OCI-M2 (cell line): ENCODE data around the gene SLC7A1.

Experiments
- DNase-seq: peaks from one replicate; lab custom pipeline; 2025; ENCODE audit not compliant: unreplicated experiment; lab: John Stamatoyannopoulos, UW

SLC7A1 gene

DNA sequence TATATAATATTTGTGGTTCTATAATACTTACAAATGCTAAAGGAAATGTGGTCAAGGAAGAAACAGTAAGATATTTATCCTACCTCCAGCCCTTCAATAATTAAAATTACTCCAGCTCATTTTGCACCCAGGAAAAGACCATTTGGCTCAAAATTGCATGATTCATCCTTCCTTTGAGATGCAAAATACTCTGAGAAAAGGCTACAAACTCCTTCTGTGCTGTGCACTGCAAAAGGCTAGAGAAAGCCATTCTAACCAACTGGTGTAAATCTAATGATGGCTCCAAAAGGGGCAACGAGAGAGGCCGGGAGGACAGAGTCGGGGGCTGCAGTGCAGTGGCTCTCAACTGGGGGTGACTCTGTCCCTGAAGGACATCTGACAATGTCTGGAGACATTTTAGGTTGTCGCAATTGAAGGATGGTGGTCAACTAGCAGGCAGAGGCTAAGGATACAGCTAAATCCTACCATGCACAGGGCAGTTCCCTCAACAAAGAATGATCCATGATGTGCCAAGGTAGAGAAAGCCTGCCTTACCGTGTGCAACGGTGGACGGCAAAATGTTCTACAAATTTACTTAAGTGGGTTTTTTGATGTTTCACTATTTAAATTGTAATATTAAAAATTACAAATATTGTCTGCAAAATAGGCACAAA is 32.6 kb downstream of the SLC7A1 start:
- no peak for DNase-seq

DNA sequence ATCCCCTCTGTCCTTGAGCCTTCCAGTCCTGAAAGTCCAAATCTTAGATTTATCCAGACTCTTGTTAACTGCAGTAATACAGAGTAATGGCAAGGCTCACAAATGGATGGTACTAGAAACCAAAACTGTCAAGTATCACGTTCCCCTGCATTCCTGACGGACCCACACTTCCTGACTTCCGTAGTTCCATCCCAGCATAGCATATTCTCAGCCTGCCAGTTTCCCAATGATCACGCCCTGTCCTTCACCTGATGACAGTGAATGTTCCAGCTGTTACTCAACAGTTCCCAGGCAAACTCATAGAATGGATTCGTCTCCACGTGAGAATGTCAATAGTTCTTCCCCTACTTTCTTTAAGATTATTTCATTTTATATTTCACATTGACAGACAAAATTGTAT is 33.6 kb downstream of the SLC7A1 start:
- no peak for DNase-seq

DNA sequence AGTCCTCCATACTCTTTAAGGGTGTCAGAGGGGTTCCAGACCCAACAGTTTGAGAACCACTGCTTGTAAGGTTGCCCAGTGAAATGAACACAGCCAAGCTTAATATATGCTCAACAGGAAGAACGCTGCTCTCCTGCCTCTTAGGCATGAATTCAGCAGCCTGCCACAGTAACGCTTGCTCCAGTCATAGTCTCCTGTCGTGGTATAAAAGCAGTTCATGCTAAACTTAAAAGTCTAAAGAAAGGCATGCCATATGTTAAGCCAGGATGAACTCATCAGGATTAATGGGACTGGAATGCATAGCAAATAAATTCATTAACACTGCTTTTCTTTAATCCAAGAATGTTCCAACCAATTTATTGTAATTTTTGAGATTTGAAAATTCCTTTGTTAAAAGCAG is 38.7 kb downstream of the SLC7A1 start:
- no peak for DNase-seq

DNA sequence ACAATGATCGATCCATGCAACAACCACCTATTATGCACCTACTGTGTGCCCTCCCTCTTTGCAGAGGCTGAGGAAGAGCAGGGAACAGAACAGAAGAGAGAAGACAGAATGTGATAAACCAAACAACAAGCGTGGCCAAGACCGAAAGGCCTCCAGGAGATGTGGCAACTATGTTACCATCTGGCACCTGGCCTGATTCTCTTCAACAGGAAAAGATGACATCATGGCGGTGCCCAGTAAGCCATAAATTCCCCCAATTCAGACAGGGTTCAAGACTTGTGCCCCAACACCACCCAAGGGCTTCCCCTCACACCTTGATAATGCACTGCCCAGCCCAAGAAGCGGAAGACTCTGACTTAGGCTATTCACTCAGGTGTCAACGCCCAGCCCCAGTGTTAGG is 44.3 kb downstream of the SLC7A1 start:
- no peak for DNase-seq

DNA sequence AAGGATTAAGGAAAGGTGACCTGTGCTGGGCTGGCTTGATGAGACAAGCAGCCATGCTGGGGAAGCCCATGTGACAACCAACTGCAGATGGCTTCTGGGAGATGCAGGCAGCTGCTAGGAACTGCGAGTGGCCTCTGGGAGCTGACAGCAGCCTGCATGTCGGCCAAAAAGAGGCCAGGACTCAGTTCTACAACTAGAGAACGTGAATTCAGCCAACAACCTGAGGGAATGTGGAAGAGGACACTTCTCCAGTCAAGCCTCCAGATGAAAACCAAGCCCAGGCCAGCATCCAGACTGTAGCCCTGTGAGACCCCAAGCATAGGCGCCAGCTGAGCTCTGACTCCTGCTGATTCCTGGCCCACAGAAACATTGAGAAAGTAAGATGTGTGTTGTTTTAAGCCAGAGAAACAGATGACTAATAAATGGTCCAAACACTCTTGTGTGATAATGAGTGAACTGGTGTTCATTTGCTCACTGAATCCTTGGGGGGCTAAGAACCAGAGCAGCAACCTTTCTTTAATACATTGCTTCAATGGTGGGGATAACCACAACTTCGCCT is 45.0 kb downstream of the SLC7A1 start:
- no peak for DNase-seq

DNA sequence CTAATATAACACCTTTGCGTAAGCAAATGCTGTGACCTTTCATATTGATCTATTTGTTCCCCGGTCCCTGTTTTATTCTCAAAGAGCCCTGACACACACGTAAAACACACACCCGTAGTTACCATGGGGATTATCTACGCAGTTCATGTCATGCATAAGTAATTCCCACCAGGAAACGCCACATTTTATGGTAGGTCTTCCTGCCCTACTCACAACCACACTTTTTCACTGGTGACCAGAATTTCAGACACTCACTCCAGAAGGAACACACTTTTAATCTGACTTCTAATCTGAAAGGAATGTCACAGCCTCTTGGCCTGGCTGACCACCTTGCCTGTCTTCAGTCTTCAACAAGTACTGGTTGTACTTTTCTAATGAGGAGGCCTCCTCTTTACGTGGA is 46.8 kb downstream of the SLC7A1 start:
- DNase-seq, result no peak

DNA sequence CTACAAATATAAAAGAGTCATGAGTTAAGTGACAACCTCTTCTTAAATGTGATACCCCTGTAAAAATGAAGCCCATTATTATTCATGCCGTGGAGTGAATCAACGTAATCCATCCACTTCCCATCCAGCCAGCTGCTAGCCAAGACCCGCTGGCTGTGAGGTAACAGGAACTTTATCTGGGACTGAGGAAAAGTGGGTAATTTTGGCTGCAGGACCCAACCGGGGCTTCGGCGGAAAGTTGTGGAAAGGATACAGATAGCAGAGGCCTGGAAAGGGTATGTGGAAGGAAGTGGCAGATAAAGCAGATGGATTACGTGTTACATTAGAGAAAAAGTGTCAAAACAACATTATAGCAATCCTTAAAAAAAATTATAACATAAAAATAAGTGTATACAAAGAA is 48.3 kb downstream of the SLC7A1 start:
- DNase-seq, result no peak

DNA sequence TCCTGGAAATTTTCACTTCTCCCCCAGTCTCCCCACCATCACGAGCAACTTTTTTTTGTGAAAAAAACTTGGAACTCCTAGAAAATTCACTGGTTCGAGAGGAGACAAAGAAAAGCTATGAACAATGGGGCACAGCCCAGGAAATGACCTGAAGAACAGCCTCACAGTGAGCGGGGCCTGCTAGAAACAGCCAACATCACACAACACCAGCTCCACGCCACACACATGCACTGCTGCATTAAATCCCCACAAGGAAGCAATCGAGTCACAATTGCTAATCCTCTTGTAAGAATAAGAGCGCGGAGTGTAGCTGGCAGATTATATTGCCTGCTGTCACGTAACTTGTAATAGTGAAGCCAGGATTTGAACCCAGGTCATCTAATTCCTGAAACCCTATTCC is 48.8 kb downstream of the SLC7A1 start:
- no peak for DNase-seq

DNA sequence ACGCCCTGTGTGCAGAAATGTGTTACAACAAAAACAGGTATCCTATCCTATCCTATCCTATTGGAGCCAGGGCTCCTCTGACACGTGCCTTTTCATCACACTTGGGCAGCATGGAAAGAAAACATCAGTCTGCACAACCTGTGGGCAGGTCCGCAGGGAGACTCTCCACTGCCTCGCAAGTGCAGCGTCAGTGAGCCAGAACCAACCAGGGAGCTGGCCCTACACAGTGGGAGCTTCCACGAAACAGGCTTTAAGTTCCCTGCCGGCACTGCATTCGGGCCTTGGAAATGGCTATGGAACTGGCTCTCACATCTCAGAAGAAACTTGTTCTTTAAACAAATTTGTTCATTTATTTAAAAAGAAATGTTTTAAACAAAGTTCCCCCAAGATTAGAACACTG is 49.5 kb downstream of the SLC7A1 start:
- no peak for DNase-seq

DNA sequence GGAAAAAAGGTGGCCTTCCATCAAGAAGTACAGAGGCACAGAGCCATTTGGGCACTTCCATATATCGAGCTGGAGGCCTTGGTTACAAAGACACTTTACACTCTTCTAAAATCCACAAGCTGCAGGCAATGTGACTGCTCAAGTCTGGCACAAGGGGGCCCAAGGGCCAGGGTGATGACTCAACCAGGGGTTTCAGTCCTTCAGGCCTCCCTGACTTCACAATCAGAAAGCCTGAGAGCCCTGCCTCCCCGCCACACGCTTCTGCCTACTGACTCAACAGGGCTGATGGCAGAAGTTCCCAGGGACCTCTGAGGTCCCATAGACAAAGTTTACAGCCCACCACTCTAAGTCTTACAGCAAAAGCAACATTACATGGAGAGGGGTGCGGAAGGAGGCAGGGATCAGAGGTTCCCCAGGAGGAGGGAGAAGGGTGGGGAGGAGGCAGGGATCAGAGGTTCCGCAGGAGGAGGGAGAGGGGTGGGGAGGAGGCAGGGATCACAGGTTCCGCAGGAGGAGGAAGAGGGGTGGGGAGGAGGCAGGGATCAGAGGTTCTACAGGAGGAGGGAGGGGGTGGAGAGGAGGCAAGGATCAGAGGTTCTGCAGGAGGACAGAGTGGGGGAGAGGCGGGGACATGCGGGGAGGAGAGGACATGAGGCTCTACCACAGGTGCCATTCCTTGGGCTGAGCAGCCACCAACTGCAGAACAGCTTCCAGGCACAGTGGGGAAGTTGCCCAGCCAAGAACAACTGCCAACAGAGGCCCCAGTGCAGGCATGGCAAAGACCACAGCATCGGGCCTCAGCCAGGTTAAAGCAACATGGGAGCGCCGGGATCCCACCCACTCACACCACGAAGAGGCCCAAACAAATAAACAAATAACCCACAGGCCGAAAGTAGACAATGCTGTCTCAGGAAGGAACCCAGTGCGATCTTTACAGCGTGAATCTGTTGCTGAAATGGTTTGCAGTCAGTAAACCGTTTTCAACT is 52.0 kb downstream of the SLC7A1 start:
- DNase-seq, result no peak

DNA sequence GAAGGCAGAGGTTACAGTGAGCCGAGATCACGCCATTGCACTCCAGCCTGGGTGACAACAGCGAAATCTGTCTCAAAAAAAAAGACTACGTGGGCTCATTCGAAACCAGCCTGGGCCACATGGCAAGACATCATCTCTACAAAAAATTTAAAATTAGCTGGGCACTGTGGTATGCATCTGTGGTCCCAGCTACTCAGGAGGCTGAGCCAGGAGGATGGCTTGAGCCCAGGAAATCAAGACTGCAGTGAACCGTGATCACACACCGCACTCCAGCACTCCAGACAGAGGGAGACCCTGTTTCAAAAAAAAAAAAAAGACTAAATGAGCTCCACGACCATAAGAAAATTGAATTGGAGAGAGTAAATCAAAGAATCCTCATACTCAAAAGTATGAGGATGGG is 53.1 kb downstream of the SLC7A1 start:
- no peak for DNase-seq

DNA sequence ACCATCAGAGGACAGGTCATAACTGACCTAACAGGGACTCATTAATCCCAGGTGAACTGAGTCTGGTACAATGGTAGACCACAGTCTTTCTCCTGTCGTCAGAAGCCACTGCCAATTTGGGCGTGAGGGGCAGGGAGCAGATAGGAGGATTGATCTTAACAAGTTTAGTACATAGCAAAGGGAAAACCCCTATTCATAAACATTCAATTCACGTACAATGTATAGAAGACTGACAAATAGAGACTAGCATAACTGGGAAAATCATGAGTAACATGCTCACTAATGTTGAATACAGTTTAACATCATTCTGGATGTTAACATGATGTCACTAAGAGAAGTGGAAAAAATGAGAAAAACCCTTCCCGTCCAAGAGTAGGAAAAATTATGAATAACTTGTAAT is 54.1 kb downstream of the SLC7A1 start:
- no peak for DNase-seq

DNA sequence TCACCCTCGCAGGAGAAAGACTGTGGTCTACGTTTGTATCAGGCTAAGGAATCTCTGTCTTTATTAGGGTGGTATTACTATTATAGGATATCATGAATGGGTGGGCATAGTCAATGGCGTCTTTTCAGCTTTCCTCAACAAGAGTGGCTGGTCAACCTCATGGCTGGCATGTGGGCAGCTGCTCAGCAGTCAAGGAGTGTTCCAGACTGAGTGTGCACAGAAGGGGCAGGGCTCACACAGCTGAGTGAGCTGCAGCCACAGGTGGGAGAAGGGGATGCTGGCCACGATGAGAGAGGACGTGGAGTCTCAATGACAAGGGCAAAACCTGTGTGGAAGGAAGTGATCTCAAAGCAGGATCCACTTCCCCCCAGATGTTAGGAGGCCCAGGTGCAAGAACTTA is 54.7 kb downstream of the SLC7A1 start:
- no peak for DNase-seq

DNA sequence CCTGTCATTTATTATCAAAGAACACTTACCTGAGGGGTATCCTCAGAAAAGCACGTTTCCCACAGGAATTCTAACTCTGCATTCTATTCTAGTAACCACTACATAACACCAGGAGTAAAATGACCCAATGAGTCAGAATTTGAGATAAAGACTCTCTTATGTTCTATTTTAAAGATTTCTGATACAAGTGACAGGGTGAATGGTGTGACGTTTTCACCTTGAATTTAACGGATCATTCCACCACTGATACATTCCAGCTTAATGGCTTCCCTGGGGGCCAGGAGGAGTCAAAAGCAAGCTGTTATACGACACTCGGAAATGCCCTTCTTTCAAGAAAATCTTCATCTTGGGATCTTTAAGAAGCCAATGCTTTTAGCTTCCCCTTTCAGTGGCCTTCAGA is 55.2 kb downstream of the SLC7A1 start:
- DNase-seq, result no peak

DNA sequence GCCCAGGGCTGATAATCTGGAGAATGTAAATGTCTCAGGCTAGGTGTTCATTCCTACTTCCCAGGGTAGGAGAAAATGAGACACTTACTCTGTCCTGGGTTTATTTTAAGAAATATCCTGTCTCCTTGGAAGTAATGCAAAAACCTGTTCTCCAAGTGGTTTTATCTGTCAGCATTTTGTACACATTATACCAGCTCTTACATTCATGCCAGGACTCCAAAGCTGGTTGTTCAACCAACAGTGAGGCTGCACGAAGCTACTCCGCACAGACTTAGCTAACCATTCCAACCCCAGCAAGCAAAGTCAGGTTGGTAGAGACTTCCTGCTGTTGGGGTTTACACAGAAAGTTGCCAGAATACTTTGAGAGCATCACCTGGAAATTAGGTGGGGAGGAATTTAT is 55.6 kb downstream of the SLC7A1 start:
- no peak for DNase-seq

DNA sequence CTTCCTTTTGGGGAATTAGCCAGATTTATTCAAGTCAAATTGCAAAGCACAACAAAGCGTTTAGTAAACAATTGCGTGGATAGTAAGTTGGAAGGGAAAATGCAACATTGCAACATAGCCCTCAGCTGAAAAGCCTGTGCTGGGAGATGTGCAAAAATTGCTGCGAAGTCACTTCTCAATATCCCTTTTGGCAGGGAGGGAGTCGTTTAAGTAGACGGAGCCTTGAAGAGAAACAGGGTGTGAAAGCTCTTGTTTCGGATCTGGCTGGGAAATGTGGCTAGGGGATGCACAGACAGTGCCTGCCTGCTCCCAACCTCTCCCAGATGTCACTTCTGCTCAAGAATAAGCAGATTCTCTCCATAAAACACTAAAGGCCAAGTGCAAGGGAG is 56.8 kb downstream of the SLC7A1 start:
- DNase-seq, result no peak

DNA sequence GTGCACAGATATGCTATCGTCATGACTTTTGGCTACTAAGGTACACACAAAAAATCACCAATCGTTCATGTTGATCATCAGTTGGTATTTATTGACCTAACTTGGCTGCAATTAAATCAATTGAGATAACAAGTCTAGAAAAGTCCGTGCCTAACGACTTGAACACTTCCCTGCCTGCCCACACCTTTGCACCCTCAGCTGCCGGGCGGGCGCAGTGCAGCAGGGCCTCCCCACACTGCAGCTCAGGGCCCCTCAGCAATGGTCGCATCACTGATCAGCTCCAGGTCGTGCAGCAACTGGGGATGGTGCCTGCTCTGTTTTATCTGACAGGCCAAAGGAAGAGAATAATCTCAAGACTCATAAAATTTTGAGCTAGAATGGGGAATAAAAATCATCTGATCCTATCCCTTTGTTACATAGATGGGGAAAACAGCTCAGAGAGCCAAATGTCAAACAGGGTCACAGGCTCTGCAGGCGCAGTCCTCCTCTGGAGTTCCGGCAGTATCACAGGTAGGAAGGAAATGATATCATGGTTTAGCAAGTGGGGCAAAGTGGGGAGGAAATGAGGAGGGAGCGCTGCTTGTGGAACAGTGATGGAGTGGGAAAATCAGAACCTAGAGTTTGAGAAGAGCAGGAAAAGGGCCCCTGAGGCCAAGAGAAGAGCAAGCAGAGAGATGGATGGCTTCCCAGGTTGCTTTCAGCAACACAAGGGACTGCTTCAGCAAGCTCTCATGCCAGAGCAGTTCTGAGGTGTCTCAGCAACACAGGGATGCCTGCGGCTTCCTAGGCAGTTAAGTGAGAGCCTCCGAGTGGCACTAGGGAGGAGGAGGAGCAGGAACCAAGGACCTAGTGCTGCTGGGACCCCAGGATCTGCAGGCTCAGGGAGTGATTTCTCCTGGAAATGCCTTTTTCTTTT is 57.5 kb downstream of the SLC7A1 start:
- no peak for DNase-seq

DNA sequence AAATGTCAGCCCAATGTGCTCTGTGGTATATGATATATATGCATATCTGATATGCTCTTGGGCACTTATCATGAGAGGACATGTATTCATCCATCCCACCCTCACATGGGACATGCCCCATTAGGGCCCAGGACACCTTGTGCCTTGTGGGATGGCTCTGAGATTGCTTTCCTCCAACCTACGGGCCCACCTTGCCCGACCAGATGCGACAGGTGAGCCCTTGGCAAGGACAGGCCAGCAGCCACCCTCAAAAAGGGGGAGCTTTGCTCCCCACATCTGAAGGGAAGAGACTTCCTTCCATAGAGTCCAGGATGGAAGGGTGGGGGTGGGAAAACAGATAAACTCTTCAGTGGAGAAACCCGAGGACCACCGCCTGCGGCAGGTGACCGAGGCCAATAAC is 58.6 kb downstream of the SLC7A1 start:
- DNase-seq, result no peak

DNA sequence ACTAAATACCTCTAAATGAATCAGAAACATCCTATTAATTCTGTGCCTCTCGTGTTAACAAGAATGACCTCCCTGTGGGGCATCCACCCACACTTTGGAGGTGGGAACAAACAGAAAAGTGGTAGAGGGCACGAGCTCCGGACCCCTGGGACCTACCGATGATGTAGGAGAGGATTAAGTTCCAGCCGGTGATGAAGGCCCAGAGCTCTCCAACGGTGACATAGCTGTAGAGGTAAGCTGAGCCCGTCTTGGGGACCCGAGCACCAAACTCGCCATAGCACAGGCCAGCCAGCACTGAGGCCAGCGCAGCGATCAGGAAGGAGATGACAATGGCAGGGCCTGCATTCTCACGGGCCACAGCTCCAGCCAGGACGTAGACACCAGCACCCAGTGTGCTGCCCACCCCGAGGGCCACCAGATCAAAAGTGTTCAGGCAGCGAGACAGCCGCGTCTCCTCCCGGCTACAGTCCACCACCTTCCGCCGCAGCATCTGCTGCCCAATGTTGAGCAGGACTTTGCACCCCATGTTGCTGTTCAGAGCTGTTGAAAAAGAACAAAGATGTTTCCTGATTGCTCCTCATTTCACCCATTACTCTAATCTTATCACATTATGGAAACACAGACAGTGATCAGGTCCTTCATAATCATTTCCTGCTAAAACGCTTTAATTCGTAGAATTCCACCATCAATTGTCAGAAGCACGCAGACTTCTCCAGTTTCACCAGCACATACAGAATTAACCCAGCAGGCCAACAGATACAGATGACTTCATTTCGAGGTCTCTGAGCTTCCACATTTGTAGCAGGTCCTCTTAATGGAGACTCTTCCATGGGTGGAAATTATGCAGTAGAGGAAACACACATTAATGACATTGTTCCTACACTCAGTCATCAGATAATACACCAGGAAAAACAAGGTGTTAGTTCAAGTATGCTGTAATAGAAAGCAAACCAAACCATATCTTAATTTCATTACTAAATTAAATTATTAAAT is 59.5 kb downstream of the SLC7A1 start:
- DNase-seq, result no peak

DNA sequence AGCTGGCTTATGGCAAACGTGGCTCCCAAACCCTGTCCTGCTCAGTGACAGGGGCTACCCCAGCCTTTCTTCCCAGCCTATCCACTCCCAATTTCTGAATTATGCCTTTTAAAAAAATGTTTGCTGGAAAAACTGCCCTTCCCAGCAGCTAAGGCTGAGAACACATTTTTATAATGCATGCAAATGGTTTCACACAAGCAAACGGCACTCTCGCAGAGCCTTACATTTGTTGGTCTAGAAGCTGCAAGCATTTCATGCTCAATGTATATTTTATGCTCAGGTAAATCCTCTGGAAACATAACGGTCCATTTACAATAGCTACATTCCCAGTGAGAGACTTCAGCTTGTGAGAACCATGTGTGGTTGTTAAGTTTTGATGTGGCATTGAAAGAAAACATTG is 61.4 kb downstream of the SLC7A1 start:
- no peak for DNase-seq
